ENCODE data around the gene RAB39A. TPM values are rescaled to one million over a fixed set of nuclear protein-coding genes. Genes with fewer than 3 reads are reported as not detected.
A peak's percentile ranks its signal among the peaks of the same experiment; 100 is the strongest.
"Not testable (repeated sequence)": the region's sequence is repeated elsewhere in the genome, so short reads cannot be mapped to it uniquely, and the experiment has no call there.

RAB39A gene
- total RNA-seq (1 to 10 TPM; 1.7 to 3.5 TPM), polyA plus RNA-seq (under 1 TPM; 0.14 to 0.17 TPM)

- TF ChIP-seq HNF4A (conservative IDR thresholded peaks at IDR 0.05) (no peak), GABPA (IDR thresholded peaks at IDR 0.05 in 1 of 2, conservative IDR thresholded peaks at IDR 0.05 in 1 of 2) (no peak), ZBTB33 (IDR thresholded peaks at IDR 0.05) (no peak), JUND (IDR thresholded peaks at IDR 0.05) (no peak), YY1 (IDR thresholded peaks at IDR 0.05) (no peak), NR2F2 (IDR thresholded peaks at IDR 0.05) (no peak), SP1 (IDR thresholded peaks at IDR 0.05) (peak; percentile 36), REST (IDR thresholded peaks at IDR 0.05) (peak; percentile 98), RXRA (IDR thresholded peaks at IDR 0.05) (no peak)
- H3K27ac ChIP-seq (ENCODE audit: low read depth in 1 of 2, low read length in 2 of 2) = peak within 1 kb of the TSS; percentile 23 to 31
- H3K4me1 ChIP-seq (ENCODE audit: control insufficient read depth in 4 of 4, insufficient read depth in 4 of 4, low read length in 3 of 4) = peaks cover 0 to 8% (median 4%) of the 10 kb centered on the region in 4 donors
- peaks cover 0 to 5% (median 1%) of the 10 kb centered on the region in 4 donors for H3K27me3 ChIP-seq (ENCODE audit: control insufficient read depth in 4 of 4, insufficient read depth in 4 of 4, low read length in 3 of 4)
- H3K4me3 ChIP-seq (ENCODE audit: low read depth in 1 of 3, low read length in 3 of 3) = peak within 1 kb of the TSS; percentile 33 to 49 (median 36)
- peak; percentile 72 for DNase-seq (ENCODE audit: low spot score)
- no peak within 1 kb of the TSS for H3K9ac ChIP-seq (ENCODE audit: low read depth in 1 of 2, low read length in 2 of 2)
- H3K9me3 ChIP-seq (ENCODE audit: control insufficient read depth in 4 of 4, low read length in 3 of 4) = peaks cover 0 to 3% (median 0%) of the 10 kb centered on the region in 4 donors
- 4% methylated on average over 61 of the region's 61 CpGs for WGBS
- H3K36me3 ChIP-seq (ENCODE audit: control insufficient read depth in 4 of 4, insufficient read depth in 3 of 4, low read depth in 1 of 4, low read length in 3 of 4) = no peaks in the 10 kb centered on the region
These were observed at the start of gene RAB39A for GRCh38 chr11:107928046-107928766. RAB39A (plus strand) TSS chr11:107928448; CDS start chr11:107928569, 121 bp downstream.

DNA sequence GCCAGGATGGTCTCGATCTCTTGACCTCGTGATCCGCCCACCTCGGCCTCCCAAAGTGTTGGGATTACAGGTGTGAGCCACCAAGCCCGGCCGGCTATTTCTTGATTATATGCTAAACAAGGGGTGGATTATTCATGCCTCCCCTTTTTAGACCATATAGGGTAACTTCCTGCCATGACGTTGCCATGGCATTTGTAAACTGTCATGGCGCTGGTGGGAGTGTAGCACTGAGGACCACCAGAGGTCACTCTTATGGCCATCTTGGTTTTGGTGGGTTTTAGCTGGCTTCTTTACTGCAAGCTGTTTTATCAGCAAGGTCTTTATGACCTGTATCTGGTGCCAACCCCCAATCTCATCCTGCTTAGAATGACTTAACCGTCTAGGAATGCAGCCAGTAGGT lies 46.8 kb upstream of the RAB39A start:
- 90% methylated on average over 9 of the region's 9 CpGs for WGBS

GRCh38 chr11:107882095-107882820 lies 46.0 kb upstream of the RAB39A start:
- no peak overlapping the region for H3K27ac ChIP-seq (ENCODE audit: low read depth in 1 of 2, low read length in 2 of 2)
- H3K9ac ChIP-seq (ENCODE audit: low read depth in 1 of 2, low read length in 2 of 2) = no peak overlapping the region
- peaks cover 0 to 4% (median 1%) of the 10 kb centered on the region in 4 donors for H3K9me3 ChIP-seq (ENCODE audit: control insufficient read depth in 4 of 4, low read length in 3 of 4)
- no peaks in the 10 kb centered on the region for H3K36me3 ChIP-seq (ENCODE audit: control insufficient read depth in 4 of 4, insufficient read depth in 3 of 4, low read depth in 1 of 4, low read length in 3 of 4)
- no peak overlapping the region for H3K4me3 ChIP-seq (ENCODE audit: low read depth in 1 of 3, low read length in 3 of 3)
- H3K27me3 ChIP-seq (ENCODE audit: control insufficient read depth in 4 of 4, insufficient read depth in 4 of 4, low read length in 3 of 4) = no peaks in the 10 kb centered on the region
- 94% methylated on average over 3 of the region's 3 CpGs for WGBS
- no peaks in the 10 kb centered on the region for H3K4me1 ChIP-seq (ENCODE audit: control insufficient read depth in 4 of 4, insufficient read depth in 4 of 4, low read length in 3 of 4)
- no peak for DNase-seq (ENCODE audit: low spot score)
- TF ChIP-seq MAX (IDR thresholded peaks at IDR 0.05) (no peak), ZBTB33 (IDR thresholded peaks at IDR 0.05) (no peak), EGR1 (IDR thresholded peaks at IDR 0.05; ENCODE audit: low read depth in 2 of 2) (no peak), HNF4A (conservative IDR thresholded peaks at IDR 0.05) (no peak), RAD21 (IDR thresholded peaks at IDR 0.05) (no peak), TAF1 (conservative IDR thresholded peaks at IDR 0.05) (no peak), NR2F2 (IDR thresholded peaks at IDR 0.05) (no peak), GABPA (IDR thresholded peaks at IDR 0.05 in 1 of 2, conservative IDR thresholded peaks at IDR 0.05 in 1 of 2) (no peak), SP1 (IDR thresholded peaks at IDR 0.05) (no peak), JUND (IDR thresholded peaks at IDR 0.05) (no peak), HNF4G (IDR thresholded peaks at IDR 0.05) (no peak), FOXA1 (IDR thresholded peaks at IDR 0.05) (no peak), RXRA (IDR thresholded peaks at IDR 0.05) (no peak), FOXA2 (IDR thresholded peaks at IDR 0.05) (no peak)
- TF ChIP-seq, protein P1, sequence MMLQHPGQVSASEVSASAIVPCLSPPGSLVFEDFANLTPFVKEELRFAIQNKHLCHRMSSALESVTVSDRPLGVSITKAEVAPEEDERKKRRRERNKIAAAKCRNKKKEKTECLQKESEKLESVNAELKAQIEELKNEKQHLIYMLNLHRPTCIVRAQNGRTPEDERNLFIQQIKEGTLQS (IDR thresholded peaks at IDR 0.05) = no peak

More for the DNA sequence above, 46.8 kb upstream of the RAB39A start:
- not testable (repeated sequence) for H3K9me3 ChIP-seq (ENCODE audit: control insufficient read depth in 4 of 4, low read length in 3 of 4); H3K27me3 ChIP-seq (ENCODE audit: control insufficient read depth in 4 of 4, insufficient read depth in 4 of 4, low read length in 3 of 4); DNase-seq (ENCODE audit: low spot score); H3K4me3 ChIP-seq (ENCODE audit: low read depth in 1 of 3, low read length in 3 of 3); H3K27ac ChIP-seq (ENCODE audit: low read depth in 1 of 2, low read length in 2 of 2); H3K9ac ChIP-seq (ENCODE audit: low read depth in 1 of 2, low read length in 2 of 2); H3K4me1 ChIP-seq (ENCODE audit: control insufficient read depth in 4 of 4, insufficient read depth in 4 of 4, low read length in 3 of 4); H3K36me3 ChIP-seq (ENCODE audit: control insufficient read depth in 4 of 4, insufficient read depth in 3 of 4, low read depth in 1 of 4, low read length in 3 of 4)
